ENCODE data around the gene EDIL3.

DNA sequence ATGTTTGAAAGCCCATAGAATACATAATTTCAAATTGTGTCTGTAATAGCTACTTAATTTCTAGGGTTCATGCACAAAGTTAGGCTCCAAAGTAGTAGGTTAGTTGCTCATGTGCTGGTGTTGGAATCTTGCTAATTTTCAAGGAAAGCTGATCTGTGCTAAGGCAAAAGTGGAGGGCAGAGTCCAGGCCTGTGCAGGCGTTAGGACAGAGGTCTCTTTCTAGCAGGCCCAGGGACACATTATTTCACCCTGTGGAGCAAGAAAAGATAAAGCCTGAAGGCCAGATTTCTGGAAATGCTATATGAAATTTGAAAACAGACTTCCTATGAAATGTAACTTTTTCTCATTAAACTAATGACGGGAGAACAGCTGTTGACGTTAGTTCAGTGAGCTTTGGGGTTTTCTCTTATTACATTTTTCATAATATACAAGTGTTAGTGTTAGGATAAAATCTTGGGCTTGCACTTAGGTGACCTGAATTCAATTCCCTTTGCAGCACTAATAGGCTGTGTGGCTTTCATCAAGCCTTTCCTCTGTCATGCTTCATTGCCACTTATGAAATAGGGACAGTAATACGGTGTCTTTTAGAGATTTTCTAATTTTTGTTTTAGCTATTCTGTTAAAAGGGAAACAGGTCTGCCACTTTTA, 467.3 kb downstream of the EDIL3 start:
- TF ChIP-seq POLR2AphosphoS5 (IDR thresholded peaks at IDR 0.05; ENCODE audit: borderline replicate concordance, low read depth, low read length) (no peak), EZH2 (IDR thresholded peaks at IDR 0.05) (no peak), FOXP2 (optimal IDR thresholded peaks at IDR 0.05; ENCODE audit: control extremely low read depth, extremely low read length, insufficient read depth) (no peak)
